ENCODE measurements around the gene FGFBP3.

FGFBP3 gene

GRCh38 chr10:91886954-91887271 is 22.4 kb downstream of the FGFBP3 start:
- TF ChIP-seq GATA2 (IDR thresholded peaks at IDR 0.05; ENCODE audit: low read depth, low read length) (no peak), GATA3 (IDR thresholded peaks at IDR 0.05; ENCODE audit: low read depth, low read length) (no peak)

DNA sequence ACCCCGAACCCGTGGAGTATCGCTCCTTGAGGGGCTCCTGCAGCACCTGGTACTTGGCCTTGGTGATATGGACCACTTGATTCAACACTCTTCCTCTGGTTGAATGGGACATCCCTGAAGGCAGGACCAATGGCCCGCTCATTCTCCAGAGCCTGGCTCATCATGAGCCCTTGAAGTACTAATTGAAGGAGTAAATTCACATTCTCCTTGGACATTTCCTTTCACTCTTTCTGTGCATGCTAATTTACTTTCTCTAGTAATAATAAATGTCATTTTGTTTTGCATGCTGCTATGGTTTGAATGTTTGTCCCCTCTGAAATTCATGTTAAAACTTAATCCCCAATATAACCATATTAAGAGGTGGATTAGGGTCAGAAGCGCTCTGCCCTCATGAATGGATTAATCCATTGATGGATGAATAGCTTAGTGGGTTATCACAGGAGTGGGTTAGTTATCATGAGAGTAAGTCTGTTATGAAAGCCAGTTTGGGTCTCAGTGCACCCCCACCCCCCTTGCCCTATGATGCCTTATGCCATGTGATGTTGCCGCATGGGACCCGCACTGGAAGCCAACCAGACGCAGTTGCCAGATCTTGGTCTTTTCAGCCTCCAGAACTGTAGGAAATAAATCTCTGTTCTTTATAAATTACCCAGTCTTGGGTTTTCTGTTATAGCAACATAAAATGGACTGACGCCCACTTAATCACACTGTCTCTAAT is 23.8 kb downstream of the FGFBP3 start:
- TF ChIP-seq GATA2 (IDR thresholded peaks at IDR 0.05; ENCODE audit: low read depth, low read length) (no peak), GATA3 (IDR thresholded peaks at IDR 0.05; ENCODE audit: low read depth, low read length) (no peak)

- no peak for TF ChIP-seq GATA2 (IDR thresholded peaks at IDR 0.05; ENCODE audit: low read depth, low read length)
- no peak for TF ChIP-seq GATA3 (IDR thresholded peaks at IDR 0.05; ENCODE audit: low read depth, low read length)
These were observed 24.8 kb downstream of the FGFBP3 start for GRCh38 chr10:91884536-91884935.

GRCh38 chr10:91883549-91884444 is 25.5 kb downstream of the FGFBP3 start:
- no peak for TF ChIP-seq GATA3 (IDR thresholded peaks at IDR 0.05; ENCODE audit: low read depth, low read length)

GRCh38 chr10:91880310-91880709 is 29.0 kb downstream of the FGFBP3 start:
- TF ChIP-seq GATA2 (IDR thresholded peaks at IDR 0.05; ENCODE audit: low read depth, low read length) (no peak), GATA3 (IDR thresholded peaks at IDR 0.05; ENCODE audit: low read depth, low read length) (no peak)

DNA sequence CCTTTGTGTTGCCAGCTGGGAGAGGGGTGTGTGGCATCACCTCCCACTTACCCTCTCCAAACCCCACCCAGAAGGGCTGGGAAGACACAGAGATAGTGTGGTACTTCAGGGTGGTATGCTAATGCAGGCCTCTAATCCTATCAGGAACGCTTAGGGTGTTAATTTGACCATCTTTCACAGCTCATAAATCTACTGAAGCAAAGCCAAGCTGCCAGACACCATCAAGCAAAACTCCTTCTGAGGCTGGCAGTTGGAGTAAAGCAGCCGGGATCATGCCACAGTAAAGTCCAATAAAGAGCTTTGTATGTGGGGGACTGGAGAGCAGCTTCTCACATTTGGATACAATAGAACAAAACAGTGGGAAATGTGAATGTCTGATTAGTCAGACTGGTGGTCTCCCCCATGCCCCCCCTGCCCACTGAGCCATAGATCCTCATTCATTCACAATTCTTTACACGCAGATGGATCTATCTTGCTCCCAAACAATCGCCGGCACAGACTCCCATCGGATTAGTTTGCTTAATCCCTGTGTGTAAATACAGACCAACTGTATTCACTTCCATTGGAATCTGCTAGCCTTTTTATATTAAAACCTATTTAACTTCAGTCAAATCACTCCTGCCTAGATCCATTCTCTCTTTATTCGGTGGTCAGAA is 29.6 kb downstream of the FGFBP3 start:
- TF ChIP-seq GATA2 (IDR thresholded peaks at IDR 0.05; ENCODE audit: low read depth, low read length) (no peak), GATA3 (IDR thresholded peaks at IDR 0.05; ENCODE audit: low read depth, low read length) (no peak)

GRCh38 chr10:91875779-91876178 is 33.5 kb downstream of the FGFBP3 start:
- TF ChIP-seq GATA2 (IDR thresholded peaks at IDR 0.05; ENCODE audit: low read depth, low read length) (no peak), GATA3 (IDR thresholded peaks at IDR 0.05; ENCODE audit: low read depth, low read length) (no peak)

DNA sequence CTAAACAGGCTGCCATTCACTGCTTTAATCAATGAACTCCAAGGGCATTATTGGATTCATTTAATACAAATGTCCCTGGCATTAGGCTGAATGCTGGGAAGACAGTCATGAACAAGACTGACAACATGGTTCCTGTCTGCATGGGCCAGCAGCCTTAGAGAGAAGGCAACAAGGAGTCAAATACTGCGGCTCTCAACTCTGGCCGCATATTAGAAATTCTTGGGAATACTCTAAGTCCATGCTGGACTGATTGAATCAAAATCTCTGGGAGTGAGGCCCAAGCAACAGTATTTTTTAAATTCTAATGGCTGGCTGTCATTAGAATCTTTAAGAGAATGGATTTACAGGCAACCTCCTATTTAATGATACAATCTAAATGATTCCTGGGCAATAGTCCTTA is 34.1 kb downstream of the FGFBP3 start:
- TF ChIP-seq GATA3 (IDR thresholded peaks at IDR 0.05; ENCODE audit: low read depth, low read length) (no peak), GATA2 (IDR thresholded peaks at IDR 0.05; ENCODE audit: low read depth, low read length) (no peak)

GRCh38 chr10:91865562-91866081 is 43.7 kb downstream of the FGFBP3 start:
- no peak for TF ChIP-seq GATA2 (IDR thresholded peaks at IDR 0.05; ENCODE audit: low read depth, low read length)
- no peak for TF ChIP-seq GATA3 (IDR thresholded peaks at IDR 0.05; ENCODE audit: low read depth, low read length)

DNA sequence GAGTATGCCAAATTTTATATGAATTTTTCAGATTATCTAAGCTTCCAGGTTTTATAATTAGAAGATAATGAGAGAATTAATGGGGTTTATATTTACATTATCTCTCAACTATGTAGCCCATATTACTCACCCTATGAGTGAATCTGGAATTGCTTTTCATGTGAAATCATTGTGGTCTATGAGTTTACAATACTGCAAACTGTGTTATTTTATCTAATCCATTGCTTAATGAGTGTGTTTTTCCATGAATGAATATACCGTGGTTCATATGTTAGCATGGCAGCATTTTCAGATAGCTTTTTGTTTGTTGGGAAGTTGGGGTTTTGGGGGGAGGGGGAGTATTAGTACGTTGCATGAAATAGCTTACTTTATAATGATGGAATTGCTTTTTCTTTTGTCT is 44.5 kb downstream of the FGFBP3 start:
- TF ChIP-seq GATA2 (IDR thresholded peaks at IDR 0.05; ENCODE audit: low read depth, low read length) (no peak), GATA3 (IDR thresholded peaks at IDR 0.05; ENCODE audit: low read depth, low read length) (no peak)

- TF ChIP-seq GATA2 (IDR thresholded peaks at IDR 0.05; ENCODE audit: low read depth, low read length) (no peak), GATA3 (IDR thresholded peaks at IDR 0.05; ENCODE audit: low read depth, low read length) (no peak)
These were observed 45.2 kb downstream of the FGFBP3 start for GRCh38 chr10:91864099-91864498.

DNA sequence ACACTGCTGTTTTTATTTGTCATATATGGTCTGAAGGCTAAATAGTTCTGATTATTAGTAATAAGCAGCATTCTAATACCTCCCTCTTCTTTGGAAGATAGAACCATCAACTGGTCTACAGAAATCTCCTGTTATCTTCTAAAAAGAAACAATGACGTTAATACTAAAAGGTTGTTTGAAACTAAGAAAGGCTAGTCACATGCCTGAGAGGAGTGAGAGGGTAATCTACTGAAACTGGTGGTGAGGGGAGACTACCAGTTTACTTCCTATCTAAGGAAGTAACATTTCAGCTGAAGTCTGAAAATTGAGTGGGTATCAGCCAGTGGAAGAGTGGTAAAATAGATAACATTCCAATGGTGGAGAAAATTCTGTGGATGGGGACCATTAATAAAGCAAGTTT is 48.4 kb downstream of the FGFBP3 start:
- TF ChIP-seq GATA2 (IDR thresholded peaks at IDR 0.05; ENCODE audit: low read depth, low read length) (no peak), GATA3 (IDR thresholded peaks at IDR 0.05; ENCODE audit: low read depth, low read length) (no peak)

DNA sequence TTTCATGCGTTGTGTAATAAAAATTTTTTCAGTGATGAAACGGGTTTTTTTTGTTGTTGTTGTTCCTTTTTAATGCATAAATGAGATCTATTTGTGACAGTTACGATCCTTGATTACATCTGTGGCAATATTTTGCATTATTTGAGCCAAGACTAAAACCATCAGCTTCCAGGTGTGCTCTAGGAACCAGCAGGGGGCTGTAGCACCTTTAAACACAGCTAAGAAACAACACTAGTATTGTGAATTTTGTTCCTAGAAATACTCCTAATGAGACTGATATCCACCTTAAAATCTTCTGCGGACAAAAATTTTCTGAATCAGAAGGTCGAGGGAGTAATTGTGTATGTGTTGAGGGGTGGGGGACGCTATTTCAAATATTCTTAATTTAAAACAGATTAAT is 52.6 kb downstream of the FGFBP3 start:
- no peak for TF ChIP-seq GATA3 (IDR thresholded peaks at IDR 0.05; ENCODE audit: low read depth, low read length)
- TF ChIP-seq GATA2 (IDR thresholded peaks at IDR 0.05; ENCODE audit: low read depth, low read length): no peak

Data from SH-SY5Y (cell line).